Measurements from ENCODE around the gene AHNAK2. TPM values are rescaled to one million over a fixed set of nuclear protein-coding genes. Genes with fewer than 3 reads are reported as not detected.
A peak's percentile ranks its signal among the peaks of the same experiment; 100 is the strongest.

Gene AHNAK2
- total and polyA plus RNA-seq, 2 of the 13 experiments (the other 11 are each of a cell fraction or from before 2014, with no cell fraction given), result 0.11 to 0.18 TPM

GRCh38 chr14:104932676-104933631 lies 45.2 kb downstream of the AHNAK2 start (continued):
- TF ChIP-seq CSRNP1 (CRISPR knock-in tag; IDR thresholded peaks at IDR 0.05), result 0 out of 2 replicates have a peak, but pooled peaks have one; percentile 41
- no peak for TF ChIP-seq KAT2B (IDR thresholded peaks at IDR 0.05; ENCODE audit: borderline replicate concordance, low read depth, low read length)
- peak; percentile 24; the same call in 1 of the 2 replicates for TF ChIP-seq MYC (CRISPR knock-in tag; IDR thresholded peaks at IDR 0.05; ENCODE audit: borderline replicate concordance)
- TF ChIP-seq, protein P1, sequence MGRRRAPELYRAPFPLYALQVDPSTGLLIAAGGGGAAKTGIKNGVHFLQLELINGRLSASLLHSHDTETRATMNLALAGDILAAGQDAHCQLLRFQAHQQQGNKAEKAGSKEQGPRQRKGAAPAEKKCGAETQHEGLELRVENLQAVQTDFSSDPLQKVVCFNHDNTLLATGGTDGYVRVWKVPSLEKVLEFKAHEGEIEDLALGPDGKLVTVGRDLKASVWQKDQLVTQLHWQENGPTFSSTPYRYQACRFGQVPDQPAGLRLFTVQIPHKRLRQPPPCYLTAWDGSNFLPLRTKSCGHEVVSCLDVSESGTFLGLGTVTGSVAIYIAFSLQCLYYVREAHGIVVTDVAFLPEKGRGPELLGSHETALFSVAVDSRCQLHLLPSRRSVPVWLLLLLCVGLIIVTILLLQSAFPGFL (CRISPR knock-in tag; IDR thresholded peaks at IDR 0.05), result no peak
- no peak for TF ChIP-seq ZNF558 (CRISPR knock-in tag; IDR thresholded peaks at IDR 0.05; ENCODE audit: borderline replicate concordance)
- no peak for TF ChIP-seq RFX5 (IDR thresholded peaks at IDR 0.05; ENCODE audit: low read depth, low read length)
- TF ChIP-seq, protein P2, sequence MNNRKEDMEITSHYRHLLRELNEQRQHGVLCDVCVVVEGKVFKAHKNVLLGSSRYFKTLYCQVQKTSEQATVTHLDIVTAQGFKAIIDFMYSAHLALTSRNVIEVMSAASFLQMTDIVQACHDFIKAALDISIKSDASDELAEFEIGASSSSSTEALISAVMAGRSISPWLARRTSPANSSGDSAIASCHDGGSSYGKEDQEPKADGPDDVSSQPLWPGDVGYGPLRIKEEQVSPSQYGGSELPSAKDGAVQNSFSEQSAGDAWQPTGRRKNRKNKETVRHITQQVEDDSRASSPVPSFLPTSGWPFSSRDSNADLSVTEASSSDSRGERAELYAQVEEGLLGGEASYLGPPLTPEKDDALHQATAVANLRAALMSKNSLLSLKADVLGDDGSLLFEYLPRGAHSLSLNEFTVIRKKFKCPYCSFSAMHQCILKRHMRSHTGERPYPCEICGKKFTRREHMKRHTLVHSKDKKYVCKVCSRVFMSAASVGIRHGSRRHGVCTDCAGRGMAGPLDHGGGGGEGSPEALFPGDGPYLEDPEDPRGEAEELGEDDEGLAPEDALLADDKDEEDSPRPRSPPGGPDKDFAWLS (CRISPR knock-in tag; IDR thresholded peaks at IDR 0.05; ENCODE audit: borderline replicate concordance), result no peak
- TF ChIP-seq NBN (conservative IDR thresholded peaks at IDR 0.05), result no peak
- no peak for TF ChIP-seq RARA (CRISPR knock-in tag; IDR thresholded peaks at IDR 0.05)
- peak; percentile 80 for TF ChIP-seq GABPB1 (CRISPR knock-in tag; IDR thresholded peaks at IDR 0.05)
- TF ChIP-seq HNRNPK (IDR thresholded peaks at IDR 0.05; ENCODE audit: low read depth, low read length, poor library complexity, severe bottlenecking), result peak; percentile 60
- no peak for TF ChIP-seq ZNF101 (CRISPR knock-in tag; IDR thresholded peaks at IDR 0.05; ENCODE audit: borderline replicate concordance, low read depth)
- TF ChIP-seq CREM (IDR thresholded peaks at IDR 0.05), result no peak
- no peak for TF ChIP-seq CREM (CRISPR knock-in tag; IDR thresholded peaks at IDR 0.05)
- TF ChIP-seq, protein P3, sequence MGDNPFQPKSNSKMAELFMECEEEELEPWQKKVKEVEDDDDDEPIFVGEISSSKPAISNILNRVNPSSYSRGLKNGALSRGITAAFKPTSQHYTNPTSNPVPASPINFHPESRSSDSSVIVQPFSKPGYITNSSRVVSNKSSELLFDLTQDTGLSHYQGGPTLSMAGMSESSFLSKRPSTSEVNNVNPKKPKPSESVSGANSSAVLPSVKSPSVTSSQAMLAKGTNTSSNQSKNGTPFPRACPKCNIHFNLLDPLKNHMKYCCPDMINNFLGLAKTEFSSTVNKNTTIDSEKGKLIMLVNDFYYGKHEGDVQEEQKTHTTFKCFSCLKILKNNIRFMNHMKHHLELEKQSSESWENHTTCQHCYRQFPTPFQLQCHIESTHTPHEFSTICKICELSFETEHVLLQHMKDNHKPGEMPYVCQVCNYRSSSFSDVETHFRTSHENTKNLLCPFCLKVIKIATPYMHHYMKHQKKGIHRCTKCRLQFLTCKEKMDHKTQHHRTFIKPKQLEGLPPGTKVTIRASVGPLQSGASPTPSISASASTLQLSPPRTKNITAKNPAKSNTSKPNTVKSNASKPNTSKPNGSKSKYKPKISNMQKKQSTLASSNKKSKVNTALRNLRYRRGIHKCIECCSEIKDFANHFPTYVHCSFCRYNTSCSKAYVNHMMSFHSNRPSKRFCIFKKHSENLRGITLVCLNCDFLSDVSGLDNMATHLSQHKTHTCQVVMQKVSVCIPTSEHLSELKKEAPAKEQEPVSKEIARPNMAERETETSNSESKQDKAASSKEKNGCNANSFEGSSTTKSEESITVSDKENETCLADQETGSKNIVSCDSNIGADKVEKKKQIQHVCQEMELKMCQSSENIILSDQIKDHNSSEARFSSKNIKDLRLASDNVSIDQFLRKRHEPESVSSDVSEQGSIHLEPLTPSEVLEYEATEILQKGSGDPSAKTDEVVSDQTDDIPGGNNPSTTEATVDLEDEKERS (CRISPR knock-in tag; IDR thresholded peaks at IDR 0.05), result no peak
- no peak for TF ChIP-seq DDIT3 (CRISPR knock-in tag; IDR thresholded peaks at IDR 0.05)
- no peak for TF ChIP-seq ZNF33B (CRISPR knock-in tag; IDR thresholded peaks at IDR 0.05)
- no peak for TF ChIP-seq ZNF563 (CRISPR knock-in tag; IDR thresholded peaks at IDR 0.05)
- TF ChIP-seq MED13 (CRISPR knock-in tag; IDR thresholded peaks at IDR 0.05), result no peak
